ENCODE measurements around the gene MAGEB2. TPM values are rescaled to one million over a fixed set of nuclear protein-coding genes. Genes with fewer than 3 reads are reported as not detected.

The MAGEB2 gene
- total RNA-seq, 4 donors from 2014 or later = not detected

- no peaks in the 10 kb centered on the region for H3K36me3 ChIP-seq
- no peaks in the 10 kb centered on the region for H3K27me3 ChIP-seq
- WGBS, 2 donors = 33 to 60% methylated on average over 1 of the region's 1 CpG
- no peaks in the 10 kb centered on the region for H3K9me3 ChIP-seq
- H3K4me3 ChIP-seq = no peak overlapping the region
- H3K4me1 ChIP-seq = no peaks in the 10 kb centered on the region
- H3K27ac ChIP-seq = no peak overlapping the region
- TF ChIP-seq CTCF (IDR thresholded peaks at IDR 0.05) (no peak), EP300 (IDR thresholded peaks at IDR 0.05) (no peak), POLR2A (IDR thresholded peaks at IDR 0.05) (no peak)
- DNase-seq (ENCODE audit: low spot score in 2 of 2) = no peak
Measured at GRCh38 chrX:30228526-30228925, 13.2 kb downstream of the MAGEB2 start.

GRCh38 chrX:30230395-30230794 is 15.0 kb downstream of the MAGEB2 start, which contains the start of gene MAGEB3:
Gene MAGEB3, plus strand, starts transcription at chrX:30230657. Its CDS starts 5,268 bp downstream, at chrX:30235925.
- no peaks in the 10 kb centered on the region for H3K9me3 ChIP-seq
- H3K36me3 ChIP-seq = no peaks in the 10 kb centered on the region
- no peak for TF ChIP-seq CTCF (IDR thresholded peaks at IDR 0.05)
- no peak for TF ChIP-seq POLR2A (IDR thresholded peaks at IDR 0.05)
- TF ChIP-seq EP300 (IDR thresholded peaks at IDR 0.05) = no peak
- H3K4me3 ChIP-seq = no peak within 1 kb of the TSS
- no peaks in the 10 kb centered on the region for H3K27me3 ChIP-seq
- H3K4me1 ChIP-seq = no peaks in the 10 kb centered on the region
- no peak within 1 kb of the TSS for H3K27ac ChIP-seq
- WGBS, 2 donors = 67 to 69% methylated on average over 4 of the region's 4 CpGs
- DNase-seq (ENCODE audit: low spot score in 2 of 2) = no peak

- no peak for DNase-seq (ENCODE audit: low spot score in 2 of 2)
- no peaks in the 10 kb centered on the region for H3K9me3 ChIP-seq
- no peak within 1 kb of the TSS for H3K4me3 ChIP-seq
- H3K4me1 ChIP-seq = no peaks in the 10 kb centered on the region
- no peaks in the 10 kb centered on the region for H3K36me3 ChIP-seq
- H3K27ac ChIP-seq = no peak within 1 kb of the TSS
- TF ChIP-seq CTCF (IDR thresholded peaks at IDR 0.05) = no peak
- TF ChIP-seq EP300 (IDR thresholded peaks at IDR 0.05) = no peak
- no peak for TF ChIP-seq POLR2A (IDR thresholded peaks at IDR 0.05)
- H3K27me3 ChIP-seq = peaks cover 0 to 4% of the 10 kb centered on the region in 2 donors
- WGBS, 2 donors = 76 to 86% methylated on average over 4 to 10 of the region's 10 CpGs
Measured at GRCh38 chrX:30241724-30242415, 26.5 kb downstream of the MAGEB2 start, which contains the start of gene MAGEB4. Gene MAGEB4, plus strand, starts transcription at chrX:30242000. Its CDS starts 136 bp downstream, at chrX:30242136.

GRCh38 chrX:30246769-30247489 is 31.6 kb downstream of the MAGEB2 start, which contains the start of gene MAGEB1:
Gene MAGEB1, plus strand, starts transcription at chrX:30247146. Its CDS starts 3,348 bp downstream, at chrX:30250494.
- Histone ChIP-seq H3K27ac (no peak within 1 kb of the TSS), H3K4me3 (no peak within 1 kb of the TSS), H3K36me3 (no peaks in the 10 kb centered on the region), H3K4me1 (no peaks in the 10 kb centered on the region), H3K9me3 (no peaks in the 10 kb centered on the region), H3K27me3 (peaks cover 0 to 4% of the 10 kb centered on the region in 2 donors)
- WGBS, 2 donors = 87 to 92% methylated on average over 20 to 38 of the region's 38 CpGs
- DNase-seq (ENCODE audit: low spot score in 2 of 2) = no peak
- no peak for TF ChIP-seq POLR2A (IDR thresholded peaks at IDR 0.05)
- no peak for TF ChIP-seq CTCF (IDR thresholded peaks at IDR 0.05)
- no peak for TF ChIP-seq EP300 (IDR thresholded peaks at IDR 0.05)

- no peaks in the 10 kb centered on the region for H3K4me1 ChIP-seq
- no peak overlapping the region for H3K4me3 ChIP-seq
- DNase-seq (ENCODE audit: low spot score in 2 of 2) = no peak
- H3K27ac ChIP-seq = no peak overlapping the region
- no peaks in the 10 kb centered on the region for H3K36me3 ChIP-seq
- H3K27me3 ChIP-seq = peaks cover 0 to 4% of the 10 kb centered on the region in 2 donors
- H3K9me3 ChIP-seq = no peaks in the 10 kb centered on the region
- TF ChIP-seq CTCF (IDR thresholded peaks at IDR 0.05) (no peak), POLR2A (IDR thresholded peaks at IDR 0.05) (no peak), EP300 (IDR thresholded peaks at IDR 0.05) (no peak)
- 57 to 92% methylated on average over 4 of the region's 4 CpGs for WGBS, 2 donors
Measured at GRCh38 chrX:30248854-30249253, 33.5 kb downstream of the MAGEB2 start.
